ENCODE measurements around the gene ZBTB16. TPM values are rescaled to one million over a fixed set of nuclear protein-coding genes. Genes with fewer than 3 reads are reported as not detected.

Gene ZBTB16
- total and polyA plus RNA-seq, 2 of the 4 experiments (the other 2 are of a cell fraction), result not detected

GRCh38 chr11:114288136-114288535 lies 228.6 kb downstream of the ZBTB16 start:
- Histone ChIP-seq H3K4me3 (ENCODE audit: insufficient read depth, low read depth, low read length) (no peak overlapping the region), H3K9me3 (ENCODE audit: control insufficient read depth, insufficient read depth, low read length) (peaks cover 9% of the 10 kb centered on the region), H3K4ac (ENCODE audit: low read depth, low read length) (no peak overlapping the region), H2AK9ac (replicated peaks; ENCODE audit: low read depth, low read length, poor library complexity) (no peak overlapping the region), H2BK15ac (ENCODE audit: low read depth, low read length) (no peak overlapping the region), H2AK5ac (ENCODE audit: low read depth, low read length) (no peak overlapping the region), H3K27ac (ENCODE audit: insufficient read depth, low read length) (no peak overlapping the region), H4K91ac (ENCODE audit: insufficient read depth, low read depth, low read length) (no peak overlapping the region), H2BK120ac (ENCODE audit: low read depth, low read length) (no peak overlapping the region), H3K56ac (ENCODE audit: extremely low read depth, insufficient read depth, low read length) (no peak overlapping the region), H3K23ac (ENCODE audit: low read depth, low read length) (no peak overlapping the region), H3K4me2 (ENCODE audit: low read depth, low read length) (no peak overlapping the region), H2AFZ (replicated peaks; ENCODE audit: low read length, poor library complexity) (no peak overlapping the region), H3K9me1 (ENCODE audit: insufficient read depth, low read length) (peaks cover 3% of the 10 kb centered on the region; the same call in 1 of the 2 replicates), H3K79me1 (ENCODE audit: low read depth in 1 of 2, low read length in 2 of 2) (peaks cover 0 to 2% of the 10 kb centered on the region in 2 experiments; a peak in 2 of 4 replicates), H3K27me3 (ENCODE audit: control insufficient read depth, insufficient read depth, low read length) (no peaks in the 10 kb centered on the region), H3K4me1 (ENCODE audit: control insufficient read depth, insufficient read depth, low read length) (peaks cover 15% of the 10 kb centered on the region), H3K18ac (ENCODE audit: low read depth, low read length) (no peak overlapping the region), H2BK5ac (ENCODE audit: low read depth, low read length, poor library complexity, severe bottlenecking) (no peak overlapping the region), H3K9ac (ENCODE audit: low read depth, low read length) (no peak overlapping the region), H3K14ac (replicated peaks; ENCODE audit: low read depth, low read length) (no peak overlapping the region), H4K8ac (ENCODE audit: low read depth in 2 of 2, low read length in 2 of 2) (no peak overlapping the region), H4K20me1 (ENCODE audit: insufficient read depth, low read length) (no peaks in the 10 kb centered on the region), H3K36me3 (ENCODE audit: control insufficient read depth, insufficient read depth, low read length) (no peaks in the 10 kb centered on the region), H2BK20ac (ENCODE audit: low read depth, low read length) (no peak overlapping the region), H4K5ac (ENCODE audit: low read depth, low read length) (no peak overlapping the region)
- intact Hi-C loops (cut with micrococcal nuclease) (no loop called here), dilution Hi-C loops (cut with HindIII; ENCODE audit: low sequenced_read_pairs, unreplicated experiment) (no loop called here), in situ Hi-C loops (cut with MboI; ENCODE audit: low sequenced_read_pairs) (no loop called here)
- no CpG with 5 or more reads among the region's 2 CpGs for WGBS, 2 experiments (ENCODE audit: extremely low coverage in 2 of 2, insufficient read length in 1 of 2)
- ChIA-PET POLR2A (ENCODE audit: unreplicated experiment) (no interaction called here), CTCF (no interaction called here)
- TF ChIP-seq BHLHE40 (IDR thresholded peaks at IDR 0.05; ENCODE audit: low read depth, low read length) (no peak), ELK1 (IDR thresholded peaks at IDR 0.05; ENCODE audit: borderline replicate concordance, low read depth, low read length) (no peak), MAFK (IDR thresholded peaks at IDR 0.05; ENCODE audit: low read depth, low read length) (no peak), RAD21 (IDR thresholded peaks at IDR 0.05; ENCODE audit: low read length) (no peak), MAZ (IDR thresholded peaks at IDR 0.05; ENCODE audit: borderline replicate concordance, low read depth, low read length) (no peak), NFE2L2 (IDR thresholded peaks at IDR 0.05; ENCODE audit: low read depth, low read length) (no peak), FOS (IDR thresholded peaks at IDR 0.05; ENCODE audit: low read depth, low read length) (no peak), MXI1 (IDR thresholded peaks at IDR 0.05; ENCODE audit: borderline replicate concordance, low read depth, low read length) (no peak), SMC3 (IDR thresholded peaks at IDR 0.05; ENCODE audit: low read depth, low read length) (no peak), POLR2A (IDR thresholded peaks at IDR 0.05; ENCODE audit: low read depth, low read length) (no peak), RCOR1 (IDR thresholded peaks at IDR 0.05; ENCODE audit: insufficient replicate concordance, low read length) (no peak), USF2 (IDR thresholded peaks at IDR 0.05; ENCODE audit: low read depth, low read length) (no peak), CEBPB (IDR thresholded peaks at IDR 0.05; ENCODE audit: low read depth, low read length) (no peak), RFX5 (IDR thresholded peaks at IDR 0.05; ENCODE audit: low read depth, low read length) (no peak), CHD1 (IDR thresholded peaks at IDR 0.05; ENCODE audit: low read depth, low read length) (no peak)
- TF ChIP-seq, protein P1, sequence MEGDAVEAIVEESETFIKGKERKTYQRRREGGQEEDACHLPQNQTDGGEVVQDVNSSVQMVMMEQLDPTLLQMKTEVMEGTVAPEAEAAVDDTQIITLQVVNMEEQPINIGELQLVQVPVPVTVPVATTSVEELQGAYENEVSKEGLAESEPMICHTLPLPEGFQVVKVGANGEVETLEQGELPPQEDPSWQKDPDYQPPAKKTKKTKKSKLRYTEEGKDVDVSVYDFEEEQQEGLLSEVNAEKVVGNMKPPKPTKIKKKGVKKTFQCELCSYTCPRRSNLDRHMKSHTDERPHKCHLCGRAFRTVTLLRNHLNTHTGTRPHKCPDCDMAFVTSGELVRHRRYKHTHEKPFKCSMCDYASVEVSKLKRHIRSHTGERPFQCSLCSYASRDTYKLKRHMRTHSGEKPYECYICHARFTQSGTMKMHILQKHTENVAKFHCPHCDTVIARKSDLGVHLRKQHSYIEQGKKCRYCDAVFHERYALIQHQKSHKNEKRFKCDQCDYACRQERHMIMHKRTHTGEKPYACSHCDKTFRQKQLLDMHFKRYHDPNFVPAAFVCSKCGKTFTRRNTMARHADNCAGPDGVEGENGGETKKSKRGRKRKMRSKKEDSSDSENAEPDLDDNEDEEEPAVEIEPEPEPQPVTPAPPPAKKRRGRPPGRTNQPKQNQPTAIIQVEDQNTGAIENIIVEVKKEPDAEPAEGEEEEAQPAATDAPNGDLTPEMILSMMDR (conservative IDR thresholded peaks at IDR 0.05; ENCODE audit: low read depth, low read length), result no peak
- ATAC-seq (ENCODE audit: low read depth) (no peak), DNase-seq (no peak)
- BruUV-seq (replicated peaks), result no TSS peak

Measured in IMR-90 (cell line).